Measurements from ENCODE around the gene ATP6V0E1. TPM values are rescaled to one million over a fixed set of nuclear protein-coding genes. Genes with fewer than 3 reads are reported as not detected.

ATP6V0E1 gene
- total and polyA plus RNA-seq, 2 of the 8 experiments (the other 6 are each of a cell fraction or from before 2014, with no cell fraction given) = 108 to 134 TPM

- Histone ChIP-seq H3K4ac (replicated peaks; ENCODE audit: insufficient read length, low read depth, low read length) (no peak overlapping the region), H3K23ac (ENCODE audit: insufficient read length) (no peak overlapping the region), H3K4me3 (ENCODE audit: extremely low read depth in 1 of 4, insufficient read depth in 2 of 4, low read depth in 3 of 4, low read length in 4 of 4) (no peak overlapping the region; a peak in 1 of 8 replicates), H3K27me3 (replicated peaks in 1 of 4; ENCODE audit: control insufficient read depth in 3 of 4, extremely low read depth in 1 of 4, insufficient read depth in 3 of 4, low read length in 3 of 4) (no peaks in the 10 kb centered on the region), H3K4me1 (replicated peaks in 1 of 4; ENCODE audit: control insufficient read depth in 3 of 4, insufficient read depth in 4 of 4, low read length in 3 of 4) (peaks cover 0 to 6% (median 1%) of the 10 kb centered on the region in 4 experiments; a peak in 2 of 7 replicates), H3K18ac (ENCODE audit: extremely low read depth, low read length) (no peak overlapping the region), H2BK5ac (ENCODE audit: low read depth, low read length) (no peak overlapping the region), H3K79me2 (ENCODE audit: control insufficient read depth in 1 of 2, insufficient read depth in 2 of 2, low read length in 2 of 2) (peaks cover 3 to 46% of the 10 kb centered on the region in 2 experiments; a peak in 2 of 4 replicates), H4K8ac (ENCODE audit: extremely low read depth, insufficient read depth, low read length) (no peak overlapping the region), H2BK15ac (ENCODE audit: low read length) (no peak overlapping the region), H3K9ac (replicated peaks in 1 of 4; ENCODE audit: extremely low read depth in 1 of 4, low read depth in 3 of 4, low read length in 3 of 4) (no peak overlapping the region), H3K27ac (ENCODE audit: low read depth, low read length) (no peak overlapping the region), H2BK12ac (ENCODE audit: low read depth, low read length) (no peak overlapping the region), H4K20me1 (replicated peaks in 1 of 2; ENCODE audit: control insufficient read depth in 1 of 2, insufficient read depth in 2 of 2, low read length in 2 of 2) (peaks cover 0 to 4% of the 10 kb centered on the region in 2 experiments), H3K14ac (ENCODE audit: insufficient read length) (no peak overlapping the region), H3K9me3 (ENCODE audit: insufficient read depth in 2 of 2, low read depth in 1 of 2, low read length in 1 of 2) (no peaks in the 10 kb centered on the region), H3K56ac (replicated peaks; ENCODE audit: insufficient read length, low read depth, low read length) (no peak overlapping the region), H3K4me2 (ENCODE audit: insufficient read depth in 1 of 2, low read depth in 2 of 2, low read length in 2 of 2) (peak overlapping the region; percentile 27 to 39; a peak in 3 of 4 replicates), H2AK5ac (ENCODE audit: low read depth, low read length) (no peak overlapping the region), H3K23me2 (ENCODE audit: low read depth, low read length) (no peaks in the 10 kb centered on the region), H3K79me1 (ENCODE audit: low read depth, low read length) (peaks cover 3% of the 10 kb centered on the region; the same call in 1 of the 2 replicates), H2BK20ac (ENCODE audit: low read length) (no peak overlapping the region), H3K36me3 (ENCODE audit: control insufficient read depth in 2 of 4, insufficient read depth in 4 of 4, low read length in 3 of 4) (peaks cover 0 to 6% (median 6%) of the 10 kb centered on the region in 4 experiments; a peak in 2 of 8 replicates), H2BK120ac (replicated peaks; ENCODE audit: low read depth, low read length) (no peak overlapping the region), H2AFZ (ENCODE audit: low read length) (no peak overlapping the region), H4K91ac (replicated peaks; ENCODE audit: insufficient read length, low read length) (no peak overlapping the region), H4K5ac (ENCODE audit: insufficient read length, low read depth, low read length) (no peak overlapping the region)
- no peak for DNase-seq (ENCODE audit: low read depth in 1 of 2, low spot score in 2 of 2)
- POLR2A ChIA-PET (ENCODE audit: partially characterized antibody) = interaction anchor here (0.7 to 1.3 kb wide), 3 partner anchors 15 to 245 kb away, joined by 3 to 4 read pairs (median 3); no protein-coding TSS in a partner anchor
- whole genome bisulfite sequencing, 2 experiments (ENCODE audit: extremely low coverage in 1 of 2, insufficient coverage in 1 of 2, insufficient read length in 1 of 2, insufficient replicate concordance in 2 of 2, low coverage in 1 of 2, low lambda C conversion rate in 2 of 2, missing lambda C conversion rate in 1 of 2) = 65% methylated on average over 4 of the region's 4 CpGs; no CpG with 5 or more reads in 1 of the 2 experiments
- CTCF ChIA-PET (ENCODE audit: partially characterized antibody) = interaction anchor here (1.5 to 1.7 kb wide), 2 partner anchors 30 to 33 kb away, joined by 5 read pairs; partner anchors contain the start of gene ATP6V0E1
- no peak for FAIRE-seq
- TF ChIP-seq TBP (IDR thresholded peaks at IDR 0.05; ENCODE audit: low read depth, low read length) = no peak
- TF ChIP-seq KDM4A (IDR thresholded peaks at IDR 0.05; ENCODE audit: low read depth, low read length, severe bottlenecking) = no peak
- TF ChIP-seq MAFK (IDR thresholded peaks at IDR 0.05; ENCODE audit: low read depth, low read length) = no peak
- no peak for TF ChIP-seq NANOG (IDR thresholded peaks at IDR 0.05; ENCODE audit: insufficient read depth, low read depth, low read length, poor library complexity, severe bottlenecking)
- TF ChIP-seq HDAC6 (IDR thresholded peaks at IDR 0.05; ENCODE audit: low read depth, low read length) = no peak
- no peak for TF ChIP-seq EZH2 (IDR thresholded peaks at IDR 0.05; ENCODE audit: low read depth, low read length, severe bottlenecking)
- no peak for TF ChIP-seq KDM1A (IDR thresholded peaks at IDR 0.05; ENCODE audit: borderline replicate concordance, low read length)
- no peak for TF ChIP-seq YY1 (IDR thresholded peaks at IDR 0.05; ENCODE audit: low read depth, low read length)
- TF ChIP-seq SP4 (IDR thresholded peaks at IDR 0.05; ENCODE audit: low read length) = no peak
- TF ChIP-seq, protein P1, sequence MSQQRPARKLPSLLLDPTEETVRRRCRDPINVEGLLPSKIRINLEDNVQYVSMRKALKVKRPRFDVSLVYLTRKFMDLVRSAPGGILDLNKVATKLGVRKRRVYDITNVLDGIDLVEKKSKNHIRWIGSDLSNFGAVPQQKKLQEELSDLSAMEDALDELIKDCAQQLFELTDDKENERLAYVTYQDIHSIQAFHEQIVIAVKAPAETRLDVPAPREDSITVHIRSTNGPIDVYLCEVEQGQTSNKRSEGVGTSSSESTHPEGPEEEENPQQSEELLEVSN (IDR thresholded peaks at IDR 0.05) = no peak
- TF ChIP-seq, protein P2, sequence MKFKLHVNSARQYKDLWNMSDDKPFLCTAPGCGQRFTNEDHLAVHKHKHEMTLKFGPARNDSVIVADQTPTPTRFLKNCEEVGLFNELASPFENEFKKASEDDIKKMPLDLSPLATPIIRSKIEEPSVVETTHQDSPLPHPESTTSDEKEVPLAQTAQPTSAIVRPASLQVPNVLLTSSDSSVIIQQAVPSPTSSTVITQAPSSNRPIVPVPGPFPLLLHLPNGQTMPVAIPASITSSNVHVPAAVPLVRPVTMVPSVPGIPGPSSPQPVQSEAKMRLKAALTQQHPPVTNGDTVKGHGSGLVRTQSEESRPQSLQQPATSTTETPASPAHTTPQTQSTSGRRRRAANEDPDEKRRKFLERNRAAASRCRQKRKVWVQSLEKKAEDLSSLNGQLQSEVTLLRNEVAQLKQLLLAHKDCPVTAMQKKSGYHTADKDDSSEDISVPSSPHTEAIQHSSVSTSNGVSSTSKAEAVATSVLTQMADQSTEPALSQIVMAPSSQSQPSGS (IDR thresholded peaks at IDR 0.05; ENCODE audit: low read length) = no peak
These were observed 33.1 kb downstream of the ATP6V0E1 start for GRCh38 chr5:173016598-173017046.
